ENCODE data around the gene PLA2G2A.
"Not testable (repeated sequence)": the region's sequence is repeated elsewhere in the genome, so short reads cannot be mapped to it uniquely, and the experiment has no call there.

Gene PLA2G2A

GRCh38 chr1:19979494-19979977, at the start of gene PLA2G2A:
Gene PLA2G2A, minus strand, starts transcription at chr1:19979618. Its CDS starts 845 bp downstream, at chr1:19978773.
- DNase-seq (ENCODE audit: low spot score): no peak

- no peak for DNase-seq (ENCODE audit: low spot score)
Observed at GRCh38 chr1:20028726-20029125, 49.3 kb upstream of the PLA2G2A start.

GRCh38 chr1:20028125-20028524, 48.7 kb upstream of the PLA2G2A start:
- no peak for DNase-seq (ENCODE audit: low spot score)

GRCh38 chr1:20017741-20018140, 38.3 kb upstream of the PLA2G2A start:
- no peak for DNase-seq (ENCODE audit: low spot score)

GRCh38 chr1:20014153-20014552, 34.7 kb upstream of the PLA2G2A start:
- DNase-seq (ENCODE audit: low spot score): no peak

- DNase-seq (ENCODE audit: low spot score): no peak
Observed at GRCh38 chr1:20010016-20010415, 30.6 kb upstream of the PLA2G2A start.

GRCh38 chr1:20009212-20009611, 29.8 kb upstream of the PLA2G2A start:
- DNase-seq (ENCODE audit: low spot score): no peak

GRCh38 chr1:20008391-20008841, 29.0 kb upstream of the PLA2G2A start:
- DNase-seq (ENCODE audit: low spot score): no peak

- not testable (repeated sequence) for DNase-seq (ENCODE audit: low spot score)
Observed at GRCh38 chr1:19998823-19999222, 19.4 kb upstream of the PLA2G2A start.

- no peak for DNase-seq (ENCODE audit: low spot score)
Observed at GRCh38 chr1:19990689-19991088, 11.3 kb upstream of the PLA2G2A start.

- not testable (repeated sequence) for DNase-seq (ENCODE audit: low spot score)
Observed at GRCh38 chr1:19990182-19990582, 10.8 kb upstream of the PLA2G2A start.

GRCh38 chr1:19988267-19989006, 9.0 kb upstream of the PLA2G2A start:
- DNase-seq (ENCODE audit: low spot score): no peak

GRCh38 chr1:19987719-19988118, 8.3 kb upstream of the PLA2G2A start:
- DNase-seq (ENCODE audit: low spot score): no peak

- DNase-seq (ENCODE audit: low spot score): not testable (repeated sequence)
Observed at GRCh38 chr1:19984409-19985016, 5.1 kb upstream of the PLA2G2A start.

- DNase-seq (ENCODE audit: low spot score): no peak
Observed at GRCh38 chr1:19981507-19982312, 2.3 kb upstream of the PLA2G2A start.

- DNase-seq (ENCODE audit: low spot score): no peak
Observed at GRCh38 chr1:19981170-19981506, 1.7 kb upstream of the PLA2G2A start.

GRCh38 chr1:19980314-19980713, 896 bp upstream of the PLA2G2A start:
- DNase-seq (ENCODE audit: low spot score): no peak

GRCh38 chr1:19978143-19978542, 1.3 kb downstream of the PLA2G2A start:
- no peak for DNase-seq (ENCODE audit: low spot score)

- no peak for DNase-seq (ENCODE audit: low spot score)
Observed at GRCh38 chr1:19976317-19977003, 3.0 kb downstream of the PLA2G2A start.

- DNase-seq (ENCODE audit: low spot score): no peak
Observed at GRCh38 chr1:19975423-19976193, 3.8 kb downstream of the PLA2G2A start.

- DNase-seq (ENCODE audit: low spot score): peak; percentile 64
Observed at GRCh38 chr1:19974822-19975416, 4.5 kb downstream of the PLA2G2A start.
